T-cell (primary cell): ENCODE results near the gene CNIH4. TPM values are rescaled to one million over a fixed set of nuclear protein-coding genes. Genes with fewer than 3 reads are reported as not detected.
"Not testable (repeated sequence)": the region's sequence is repeated elsewhere in the genome, so short reads cannot be mapped to it uniquely, and the experiment has no call there.

Experiments used
- ATAC-seq, 4 experiments: fragments of 200-7000 bp in 3 of 4; fragments of 150-1000 bp in 1 of 4; cut with Tn5 transposase; replicated peaks in 1 of 4; 1 replicate in 3 of 4; 2 replicates in 1 of 4; pipeline ENCODE4 v1.10.0; 2021; ENCODE audit warnings: moderate library complexity in 3 of 4, mild to moderate bottlenecking in 2 of 4, moderate number of reproducible peaks in 1 of 4
- CTCF ChIA-PET, 2 donors: fragments of 300-600 bp; sonication (Branson Sonifier 250); formaldehyde crosslinking; loops; one replicate each; lab custom pipeline; 2022; ENCODE audit warnings: antibody characterized with exemption in 2 of 2; lab: Charles Lee
- POLR2A ChIA-PET, 2 donors: fragments of 300-600 bp; sonication (Branson Sonifier 250); formaldehyde crosslinking; loops; one replicate each; lab custom pipeline; 2022; ENCODE audit warnings: antibody characterized with exemption in 2 of 2; lab: Charles Lee
- DNase-seq, 35 experiments: peaks; one replicate each; pipeline versions ENCODE4 v3.0.0 to v3.0.0-alpha.2; 2013 to 2023
- H3K27ac ChIP-seq: one replicate; pipeline ENCODE4 v1.5.1; 2013; ENCODE audit warnings: low read length
- H3K27me3 ChIP-seq, 2 experiments: replicated peaks in 1 of 2; 1 replicate in 1 of 2; 2 replicates in 1 of 2; pipeline versions ENCODE4 v1.6.1 to v1.7.0; 2013; ENCODE audit warnings: low read length in 1 of 2, mixed read lengths in 1 of 2; ENCODE audit not compliant: control insufficient read depth in 2 of 2, insufficient read depth in 2 of 2; ENCODE audit errors: extremely low read depth in 1 of 2
- H3K36me3 ChIP-seq, 2 donors: 1 replicate in 1 of 2; 2 replicates in 1 of 2; pipeline versions ENCODE4 v1.6.1 to v1.7.0; 2013; ENCODE audit warnings: low read length in 1 of 2; ENCODE audit not compliant: control insufficient read depth in 2 of 2, insufficient read depth in 1 of 2; ENCODE audit errors: extremely low read depth in 1 of 2
- H3K4me1 ChIP-seq, 2 experiments: 1 replicate in 1 of 2; 2 replicates in 1 of 2; pipeline versions ENCODE4 v1.6.1 to v1.7.0; 2013; ENCODE audit warnings: low read length in 2 of 2, mixed read lengths in 1 of 2; ENCODE audit not compliant: insufficient read depth in 2 of 2, control insufficient read depth in 1 of 2; ENCODE audit errors: extremely low read depth in 1 of 2
- H3K4me3 ChIP-seq, 2 donors: 1 replicate in 1 of 2; 2 replicates in 1 of 2; pipeline versions ENCODE4 v1.5.1 to v1.7.0; 2013; ENCODE audit warnings: mild to moderate bottlenecking in 2 of 2, low read length in 1 of 2, moderate library complexity in 1 of 2; ENCODE audit not compliant: control insufficient read depth in 1 of 2; ENCODE audit errors: extremely low read depth in 1 of 2
- H3K9me3 ChIP-seq: 2 replicates; pipeline ENCODE4 v1.7.0; 2013
- H3K27ac Mint-ChIP-seq, 2 donors: one replicate each; pipeline ENCODE4 v1.8.0; 2020 to 2021; ENCODE audit warnings: mild to moderate bottlenecking in 2 of 2, mixed read lengths in 2 of 2
- H3K27me3 Mint-ChIP-seq, 2 donors: one replicate each; pipeline ENCODE4 v1.8.0; 2021 to 2022; ENCODE audit warnings: mixed read lengths in 2 of 2
- H3K36me3 Mint-ChIP-seq: one replicate; pipeline ENCODE4 v1.8.0; 2021; ENCODE audit warnings: mixed read lengths
- H3K4me1 Mint-ChIP-seq, 3 donors: one replicate each; pipeline ENCODE4 v1.8.0; 2020 to 2022; ENCODE audit warnings: mixed read lengths in 3 of 3, mild to moderate bottlenecking in 1 of 3
- H3K4me3 Mint-ChIP-seq, 3 donors: one replicate each; pipeline ENCODE4 v1.8.0; 2020 to 2022; ENCODE audit warnings: mild to moderate bottlenecking in 3 of 3, mixed read lengths in 3 of 3, moderate library complexity in 3 of 3
- H3K9me3 Mint-ChIP-seq, 3 donors: one replicate each; pipeline ENCODE4 v1.8.0; 2020 to 2022; ENCODE audit warnings: mixed read lengths in 3 of 3
- WGBS: methylation state at CpG from one replicate; pipeline ENCODE4 v1.1.5; 2013; ENCODE audit warnings: missing lambda C conversion rate; ENCODE audit not compliant: insufficient coverage; 5-methylcytosine and 5-hydroxymethylcytosine counted together
- total RNA-seq, 35 experiments: library from RNA in 6 of 35; stranded (reverse) in 6 of 35; fragments of 120-200 nt in 1 of 35; gene quantifications; one replicate each; pipeline versions ENCODE4 v1.2.1 to v1.2.4 and lab custom pipeline; 2013 to 2026

The CNIH4 gene
- total RNA-seq (10 to 100 TPM; 25.9 to 40.9 (median 38.8) TPM), total RNA-seq (lab: John Stamatoyannopoulos, UW) (13.3 to 80.7 (median 29.7) reads per million in 29 experiments)
- total RNA-seq (2013), result 32.6 TPM

DNA sequence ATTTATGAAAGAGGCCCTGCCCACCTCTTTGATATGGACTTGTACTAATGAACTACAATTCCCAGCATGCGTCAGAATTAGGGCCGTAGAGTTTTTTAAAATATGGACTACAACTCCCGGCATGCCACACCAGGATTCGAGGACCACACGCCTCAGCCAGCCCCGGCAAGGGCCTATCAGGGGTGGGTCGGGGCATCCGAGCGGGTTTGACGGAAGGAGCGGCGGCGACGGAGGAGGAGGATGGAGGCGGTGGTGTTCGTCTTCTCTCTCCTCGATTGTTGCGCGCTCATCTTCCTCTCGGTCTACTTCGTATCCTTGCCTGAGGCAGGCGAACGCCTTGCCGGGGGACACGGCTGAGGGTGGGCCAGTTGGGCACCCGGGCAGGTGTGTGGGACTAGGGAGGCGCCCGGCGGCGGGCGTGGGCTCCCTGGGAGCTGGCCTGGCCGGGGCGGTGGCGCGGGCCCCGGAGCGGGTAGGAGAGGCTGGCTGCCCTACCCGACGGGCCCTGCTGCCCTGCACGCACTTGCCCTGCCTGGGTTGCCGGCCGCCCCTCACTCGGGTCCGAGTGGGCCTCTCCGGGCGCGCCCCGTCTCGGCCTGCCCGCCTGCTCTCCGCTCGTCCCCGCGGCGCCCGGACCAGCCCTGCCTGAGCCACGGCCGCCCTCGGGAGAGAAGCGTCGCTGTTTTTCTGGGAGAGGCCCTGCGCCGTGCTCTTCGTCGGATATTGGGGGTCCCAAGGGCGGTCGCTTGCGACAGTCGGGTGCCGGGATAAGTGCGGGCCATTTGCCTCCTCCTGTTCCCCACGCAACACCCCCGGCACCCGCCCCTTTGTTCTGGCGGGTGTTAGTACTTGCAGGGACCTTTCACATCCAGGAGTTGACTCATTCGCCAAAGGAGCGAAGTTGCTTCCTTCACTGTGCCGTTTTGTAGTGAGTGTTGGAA, at the start of gene CNIH4:
CNIH4 (plus strand) TSS at position 195 of the 941 bp plus-strand sequence; CDS start at position 241, 46 bp downstream.
- peak within 1 kb of the TSS; percentile 57 to 74 for H3K4me3 ChIP-seq
- ChIA-PET CTCF (interaction anchor here in 1 of 2 donors (1.5 kb wide), 1 partner anchor 74 kb away, joined by 3 read pairs; no protein-coding TSS in a partner anchor), POLR2A (interaction anchor here (0.5 to 0.9 kb wide), 2 partner anchors 54 to 72 kb away, joined by 3 to 8 read pairs; no protein-coding TSS in a partner anchor)
- Mint-ChIP-seq H3K4me1 (peaks cover 24 to 46% (median 46%) of the 10 kb centered on the region in 3 donors), H3K4me3 (peak within 1 kb of the TSS; percentile 87 to 97 (median 91)), H3K27me3 (no peaks in the 10 kb centered on the region), H3K36me3 (peaks cover 4% of the 10 kb centered on the region), H3K9me3 (no peaks in the 10 kb centered on the region), H3K27ac (peak within 1 kb of the TSS; percentile 86 to 87)
- H3K9me3 ChIP-seq, result no peaks in the 10 kb centered on the region
- no peaks in the 10 kb centered on the region for H3K36me3 ChIP-seq
- peak; percentile 80 to 95 (median 91) for DNase-seq
- WGBS, result under 1% methylated on average over 60 of the region's 78 CpGs
- no peaks in the 10 kb centered on the region for H3K27me3 ChIP-seq
- peak within 1 kb of the TSS; percentile 48 for H3K27ac ChIP-seq
- H3K4me1 ChIP-seq, result peaks cover 14 to 31% of the 10 kb centered on the region in 2 experiments
- ATAC-seq, result peak; percentile 99

DNA sequence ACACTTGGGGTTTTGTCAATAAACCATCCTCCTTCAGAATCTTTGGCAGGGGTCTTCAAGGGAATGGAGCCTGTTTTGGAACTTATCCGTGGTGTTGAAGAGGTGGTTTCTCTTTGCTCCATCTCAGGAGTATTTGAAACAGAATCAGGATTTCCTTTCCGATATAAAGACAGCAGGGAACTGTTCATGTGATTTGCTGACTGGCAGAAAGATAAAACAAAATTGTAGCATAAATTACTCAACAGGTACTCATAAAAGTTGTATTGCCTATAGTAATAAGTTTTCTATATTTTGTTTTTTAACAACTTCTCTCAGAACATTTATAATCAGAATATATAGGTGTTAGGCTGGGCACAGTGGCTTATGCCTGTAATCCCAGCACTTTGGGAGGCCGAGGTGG, 48.6 kb upstream of the CNIH4 start:
- POLR2A ChIA-PET, result interaction anchor here (0.6 to 0.7 kb wide), 4 partner anchors 10 to 1119 kb away, joined by 7 to 11 read pairs (median 8); no protein-coding TSS in a partner anchor
- H3K9me3 Mint-ChIP-seq, result no peaks in the 10 kb centered on the region
- no peak overlapping the region for H3K27ac Mint-ChIP-seq
- Histone ChIP-seq H3K36me3 (peaks cover 0 to 67% of the 10 kb centered on the region in 2 donors), H3K4me1 (no peaks in the 10 kb centered on the region), H3K4me3 (no peak overlapping the region), H3K27me3 (no peaks in the 10 kb centered on the region), H3K27ac (no peak overlapping the region), H3K9me3 (no peaks in the 10 kb centered on the region)
- ATAC-seq (no peak), DNase-seq (no peak)
- CTCF ChIA-PET, result no interaction called here
- no peaks in the 10 kb centered on the region for H3K27me3 Mint-ChIP-seq
- H3K4me1 Mint-ChIP-seq, result no peaks in the 10 kb centered on the region
- no peak overlapping the region for H3K4me3 Mint-ChIP-seq
- peaks cover 43% of the 10 kb centered on the region for H3K36me3 Mint-ChIP-seq
- WGBS, result 100% methylated on average over 1 of the region's 3 CpGs

DNA sequence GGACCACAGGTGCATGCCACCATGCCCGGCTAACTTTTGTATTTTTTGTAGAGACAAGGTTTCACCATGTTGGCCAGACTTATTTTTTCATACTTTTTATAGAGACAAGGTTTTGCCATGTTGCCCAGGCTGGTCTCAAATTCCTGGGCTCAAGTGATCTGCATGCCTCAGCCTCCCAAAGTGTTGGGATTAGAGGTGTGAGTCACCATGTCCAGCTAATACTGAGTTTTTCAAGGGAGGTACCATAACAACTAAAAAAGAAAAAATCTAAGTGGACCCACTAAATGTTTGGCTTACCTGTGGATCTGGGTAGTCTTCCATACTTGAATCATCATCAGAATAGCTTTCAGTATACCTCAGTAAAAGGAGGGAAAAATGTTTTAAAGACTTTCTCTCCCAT, 45.2 kb upstream of the CNIH4 start:
- H3K4me3 Mint-ChIP-seq, H3K4me3 ChIP-seq: not testable (repeated sequence)
- CTCF ChIA-PET, result interaction anchor here in 1 of 2 donors (0.6 kb wide), 1 partner anchor 200 kb away, joined by 3 read pairs; no protein-coding TSS in a partner anchor

DNA sequence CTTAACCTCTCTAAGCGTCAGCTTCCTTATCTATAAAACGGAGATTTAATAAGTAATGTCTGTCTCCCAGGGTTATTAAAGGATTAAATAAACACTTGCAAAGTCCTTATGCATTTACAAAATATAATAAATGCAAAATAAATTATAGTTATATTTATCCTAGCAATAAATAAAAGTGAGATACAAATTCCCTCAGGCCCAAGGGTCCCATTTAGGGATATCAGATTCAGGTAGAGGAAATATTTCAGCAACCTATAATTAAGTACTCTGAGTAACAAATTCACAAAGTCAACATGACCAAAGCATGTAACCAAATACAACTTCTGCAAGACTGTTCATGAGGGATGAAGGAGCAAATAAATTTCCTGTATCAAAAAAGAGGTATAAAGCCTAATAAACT, 44.7 kb upstream of the CNIH4 start:
- Mint-ChIP-seq H3K4me1 (peaks cover 0 to 7% (median 1%) of the 10 kb centered on the region in 3 donors), H3K9me3 (no peaks in the 10 kb centered on the region), H3K36me3 (peaks cover 42% of the 10 kb centered on the region), H3K27ac (no peak overlapping the region), H3K27me3 (no peaks in the 10 kb centered on the region), H3K4me3 (no peak overlapping the region)
- Histone ChIP-seq H3K36me3 (peaks cover 0 to 63% of the 10 kb centered on the region in 2 donors), H3K27me3 (no peaks in the 10 kb centered on the region), H3K4me3 (no peak overlapping the region), H3K4me1 (no peaks in the 10 kb centered on the region), H3K27ac (no peak overlapping the region), H3K9me3 (no peaks in the 10 kb centered on the region)
- DNase-seq (no peak), ATAC-seq (no peak)
- CTCF ChIA-PET, result interaction anchor here in 1 of 2 donors (0.6 kb wide), 1 partner anchor 201 kb away, joined by 3 read pairs; no protein-coding TSS in a partner anchor
- WGBS, result no CpG with 5 or more reads among the region's 2 CpGs
- POLR2A ChIA-PET, result interaction anchor here in 1 of 2 donors (0.6 kb wide), 1 partner anchor 32 kb away, joined by 3 read pairs; no protein-coding TSS in a partner anchor

More for the DNA sequence above, 45.2 kb upstream of the CNIH4 start:
- H3K27ac ChIP-seq, H3K4me1 ChIP-seq, H3K4me1 Mint-ChIP-seq, ATAC-seq, H3K27ac Mint-ChIP-seq, H3K27me3 Mint-ChIP-seq, H3K9me3 ChIP-seq, POLR2A ChIA-PET, DNase-seq, H3K27me3 ChIP-seq, H3K9me3 Mint-ChIP-seq: not testable (repeated sequence)
- no CpG with 5 or more reads among the region's 1 CpG for whole genome bisulfite sequencing
- peaks cover 41% of the 10 kb centered on the region for H3K36me3 Mint-ChIP-seq
- peaks cover 0 to 66% of the 10 kb centered on the region in 2 donors for H3K36me3 ChIP-seq

DNA sequence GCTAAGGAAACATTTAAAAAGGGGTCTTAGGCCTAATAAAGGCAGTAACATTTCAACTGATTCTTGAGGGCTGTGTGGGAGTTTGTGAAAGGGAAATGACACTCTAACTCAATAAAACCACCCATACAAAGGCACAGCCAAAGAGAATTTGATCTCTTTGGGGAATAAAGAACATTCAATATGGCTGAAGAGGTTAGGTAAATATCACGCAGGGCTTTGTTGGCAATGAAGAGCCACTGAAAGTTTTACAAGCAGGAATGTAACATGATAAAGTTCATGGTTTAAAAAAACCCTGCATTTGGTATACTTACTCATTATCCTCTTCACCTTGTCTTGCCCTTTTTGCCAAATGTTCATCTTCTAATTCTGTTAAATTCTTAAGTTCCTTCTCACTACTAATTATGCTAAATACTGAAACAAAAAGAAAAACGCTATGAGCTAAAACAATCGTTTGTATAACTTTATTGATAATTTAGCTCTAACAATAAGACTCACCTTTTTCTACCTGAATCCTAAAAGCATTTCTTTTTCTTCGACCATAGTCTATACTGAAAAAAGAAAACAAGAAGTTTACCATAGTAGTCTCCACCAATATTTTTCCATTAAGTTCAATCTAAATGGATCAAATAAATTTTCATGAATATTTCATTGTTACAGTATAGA, 39.2 kb upstream of the CNIH4 start:
- CTCF ChIA-PET, result interaction anchor here (0.5 to 1.4 kb wide), 4 partner anchors 12 to 165 kb away, joined by 3 to 4 read pairs (median 4); partner anchors contain the start of gene NVL (in 1 of the 2)
- Histone ChIP-seq H3K36me3 (peaks cover 0 to 34% of the 10 kb centered on the region in 2 donors), H3K4me3 (no peak overlapping the region), H3K9me3 (no peaks in the 10 kb centered on the region), H3K27ac (no peak overlapping the region), H3K27me3 (no peaks in the 10 kb centered on the region), H3K4me1 (no peaks in the 10 kb centered on the region)
- H3K9me3 Mint-ChIP-seq, result no peaks in the 10 kb centered on the region
- H3K27me3 Mint-ChIP-seq, result no peaks in the 10 kb centered on the region
- peaks cover 12 to 18% (median 17%) of the 10 kb centered on the region in 3 donors for H3K4me1 Mint-ChIP-seq
- POLR2A ChIA-PET, result no interaction called here
- ATAC-seq (no peak), DNase-seq (no peak)
- peaks cover 27% of the 10 kb centered on the region for H3K36me3 Mint-ChIP-seq
- H3K27ac Mint-ChIP-seq, result no peak overlapping the region
- no peak overlapping the region for H3K4me3 Mint-ChIP-seq
- no CpG with 5 or more reads among the region's 4 CpGs for WGBS
